Upper lobe of left lung (tissue), 6 donors: ENCODE data around the gene CBY3. TPM values are rescaled to one million over a fixed set of nuclear protein-coding genes. Genes with fewer than 3 reads are reported as not detected.
"Not testable (repeated sequence)": the region's sequence is repeated elsewhere in the genome, so short reads cannot be mapped to it uniquely, and the experiment has no call there.

Source experiments
- ATAC-seq, 2 donors: fragments of 200-7000 bp; cut with Tn5 transposase; one replicate each; pipeline ENCODE4 v1.9.1; 2022; ENCODE audit warnings: mild to moderate bottlenecking in 2 of 2, moderate library complexity in 2 of 2; ENCODE audit not compliant: low FRiP score in 2 of 2
- DNase-seq, 2 donors: peaks; one replicate each; pipeline ENCODE4 v3.0.0-alpha.2; 2019 to 2020
- H3K27ac ChIP-seq, 4 donors: fragments of 200-600 bp; sonication (generic); one replicate each; pipeline ENCODE4 v1.5.1; 2016 to 2019
- H3K27me3 ChIP-seq, 4 donors: fragments of 200-600 bp; sonication (generic); one replicate each; pipeline ENCODE4 v1.5.1; 2017 to 2019
- H3K36me3 ChIP-seq, 4 donors: fragments of 200-600 bp; sonication (generic); one replicate each; pipeline ENCODE4 v1.5.1; 2016 to 2019
- H3K4me1 ChIP-seq, 4 donors: fragments of 200-600 bp; sonication (generic); one replicate each; pipeline ENCODE4 v1.5.1; 2018 to 2019
- H3K4me3 ChIP-seq, 4 donors: fragments of 200-600 bp; sonication (generic); one replicate each; pipeline ENCODE4 v1.5.1; 2017 to 2019; ENCODE audit warnings: mild to moderate bottlenecking in 2 of 4, moderate library complexity in 1 of 4
- H3K9me3 ChIP-seq, 4 donors: fragments of 200-600 bp; sonication (generic); one replicate each; pipeline ENCODE4 v1.5.1; 2018 to 2019
- EP300 ChIP-seq, 4 donors: sonication (generic); formaldehyde crosslinking; IDR thresholded peaks; one replicate each; pipeline ENCODE4 v1.5.1; 2017; ENCODE audit warnings: antibody characterized with exemption in 4 of 4, control low read depth in 2 of 4
- POLR2A ChIP-seq, 4 donors: fragments of 450-650 bp; IDR thresholded peaks; one replicate each; pipeline ENCODE4 v1.5.1; 2016 to 2017; ENCODE audit warnings: antibody characterized with exemption in 4 of 4, mild to moderate bottlenecking in 2 of 4
- POLR2AphosphoS5 ChIP-seq, 2 donors: sonication (generic); formaldehyde crosslinking; IDR thresholded peaks; one replicate each; pipeline ENCODE4 v1.5.1; 2017; ENCODE audit warnings: antibody characterized with exemption in 2 of 2
- WGBS, 2 donors: methylation state at CpG; one replicate each; pipeline ENCODE4 v1.1.5; 2017 to 2018; 5-methylcytosine and 5-hydroxymethylcytosine counted together
- total RNA-seq, 6 donors: library from RNA; depleted of rRNA in 4 of 6; stranded (reverse); fragments of >200 nt in 4 of 6; gene quantifications; one replicate each; pipeline versions ENCODE4 v1.1.0 to v1.2.1, GENCODE V29; 2016 to 2021
- TF ChIP-seq, protein P1 (sequence below), 6 experiments: fragments of 450-650 bp in 4 of 6; fragments of 200-600 bp in 2 of 6; sonication (generic) in 2 of 6; IDR thresholded peaks; one replicate each; pipeline ENCODE4 v1.5.1; 2016 to 2019; ENCODE audit warnings: antibody characterized with exemption in 6 of 6
- donor health status: DM: no; HTN: no; CAD: no; lungs with moderate emphysema.
- donor health status: DM: no; HTN: yes; CAD: no; lungs with severe emphysema.

CBY3 gene
- total RNA-seq, 6 donors from 2014 or later: 1.7 to 2.1 (median 1.8) TPM; not detected in 3

DNA sequence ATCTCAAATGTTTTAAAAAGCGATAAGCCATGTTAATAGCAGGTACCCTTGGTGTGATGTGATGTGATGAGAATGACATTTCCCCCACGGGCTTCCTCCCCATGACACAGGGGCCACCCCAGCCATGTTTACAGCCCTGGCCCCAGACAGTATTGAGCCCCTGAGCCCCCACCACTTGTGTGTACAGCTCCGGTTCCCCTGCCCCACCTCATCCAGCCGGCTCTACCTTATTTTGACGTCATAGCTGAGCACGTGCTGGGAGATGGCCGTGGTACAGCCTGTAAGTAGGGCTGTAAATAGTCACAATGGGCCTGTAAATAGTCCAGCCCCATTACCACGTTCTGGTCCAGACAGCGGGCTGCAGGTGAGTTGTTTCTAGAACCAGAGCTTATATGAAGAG is 32.4 kb downstream of the CBY3 start:
- 86 to 89% methylated on average over 9 of the region's 9 CpGs for WGBS, 2 donors
- no peak for DNase-seq
- ATAC-seq: no peak
- H3K9me3 ChIP-seq: no peaks in the 10 kb centered on the region
- no peaks in the 10 kb centered on the region for H3K36me3 ChIP-seq
- H3K4me3 ChIP-seq: no peak overlapping the region
- no peak overlapping the region for H3K27ac ChIP-seq
- TF ChIP-seq, protein P1, sequence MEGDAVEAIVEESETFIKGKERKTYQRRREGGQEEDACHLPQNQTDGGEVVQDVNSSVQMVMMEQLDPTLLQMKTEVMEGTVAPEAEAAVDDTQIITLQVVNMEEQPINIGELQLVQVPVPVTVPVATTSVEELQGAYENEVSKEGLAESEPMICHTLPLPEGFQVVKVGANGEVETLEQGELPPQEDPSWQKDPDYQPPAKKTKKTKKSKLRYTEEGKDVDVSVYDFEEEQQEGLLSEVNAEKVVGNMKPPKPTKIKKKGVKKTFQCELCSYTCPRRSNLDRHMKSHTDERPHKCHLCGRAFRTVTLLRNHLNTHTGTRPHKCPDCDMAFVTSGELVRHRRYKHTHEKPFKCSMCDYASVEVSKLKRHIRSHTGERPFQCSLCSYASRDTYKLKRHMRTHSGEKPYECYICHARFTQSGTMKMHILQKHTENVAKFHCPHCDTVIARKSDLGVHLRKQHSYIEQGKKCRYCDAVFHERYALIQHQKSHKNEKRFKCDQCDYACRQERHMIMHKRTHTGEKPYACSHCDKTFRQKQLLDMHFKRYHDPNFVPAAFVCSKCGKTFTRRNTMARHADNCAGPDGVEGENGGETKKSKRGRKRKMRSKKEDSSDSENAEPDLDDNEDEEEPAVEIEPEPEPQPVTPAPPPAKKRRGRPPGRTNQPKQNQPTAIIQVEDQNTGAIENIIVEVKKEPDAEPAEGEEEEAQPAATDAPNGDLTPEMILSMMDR (IDR thresholded peaks at IDR 0.05): no peak
- TF ChIP-seq EP300 (IDR thresholded peaks at IDR 0.05): no peak
- no peak for TF ChIP-seq POLR2A (IDR thresholded peaks at IDR 0.05)
- TF ChIP-seq POLR2AphosphoS5 (IDR thresholded peaks at IDR 0.05): no peak
- H3K27me3 ChIP-seq: no peaks in the 10 kb centered on the region
- no peaks in the 10 kb centered on the region for H3K4me1 ChIP-seq

GRCh38 chr5:179644766-179645165 is 36.1 kb downstream of the CBY3 start:
- WGBS, 2 donors: 77 to 93% methylated on average over 4 of the region's 5 CpGs
- H3K4me1 ChIP-seq, H3K9me3 ChIP-seq, H3K27ac ChIP-seq, H3K27me3 ChIP-seq, H3K36me3 ChIP-seq, DNase-seq, H3K4me3 ChIP-seq: not testable (repeated sequence)
- peak in 1 of 2 donors; percentile 37 for ATAC-seq

DNA sequence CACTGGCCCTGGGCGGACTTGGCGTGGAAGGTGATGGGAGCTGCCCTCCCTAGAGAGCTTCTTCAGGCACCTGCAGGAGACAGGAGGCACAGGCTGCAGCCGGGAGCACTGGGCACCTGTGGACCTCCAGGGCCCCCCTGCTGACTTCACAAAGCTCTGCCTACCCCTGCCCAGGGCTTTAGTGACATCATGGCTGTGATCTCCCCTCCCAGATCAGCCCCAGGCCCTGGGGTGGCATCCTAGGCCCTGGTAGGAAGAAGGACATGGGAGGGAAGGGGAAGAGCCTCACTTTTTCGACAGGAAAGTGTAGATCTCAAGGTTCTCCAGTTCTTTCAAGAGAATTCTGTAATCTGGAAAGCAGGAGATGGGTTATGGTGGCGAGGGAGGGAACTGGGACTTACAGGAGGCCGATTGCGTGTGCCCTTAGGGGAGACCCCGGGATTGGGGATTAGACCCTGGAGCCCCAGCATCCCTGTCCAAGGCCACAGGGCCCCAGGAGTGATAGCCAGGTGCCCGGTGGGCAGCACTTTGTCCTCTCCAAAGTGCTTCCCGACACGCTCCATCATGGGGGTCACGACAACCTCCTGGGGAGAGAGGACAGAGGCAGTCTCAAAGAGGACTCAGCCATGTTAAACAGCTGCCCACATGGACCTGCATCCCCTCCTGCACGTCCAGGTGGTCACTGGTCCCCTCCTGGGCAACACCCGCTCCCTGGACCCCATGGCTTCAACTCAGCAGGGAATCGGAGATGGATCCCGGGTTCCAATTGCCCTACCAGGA is 37.5 kb downstream of the CBY3 start:
- ATAC-seq, H3K9me3 ChIP-seq, H3K4me1 ChIP-seq, DNase-seq, H3K4me3 ChIP-seq, H3K27me3 ChIP-seq, H3K27ac ChIP-seq, H3K36me3 ChIP-seq: not testable (repeated sequence)
- 83 to 87% methylated on average over 13 of the region's 16 CpGs for WGBS, 2 donors

DNA sequence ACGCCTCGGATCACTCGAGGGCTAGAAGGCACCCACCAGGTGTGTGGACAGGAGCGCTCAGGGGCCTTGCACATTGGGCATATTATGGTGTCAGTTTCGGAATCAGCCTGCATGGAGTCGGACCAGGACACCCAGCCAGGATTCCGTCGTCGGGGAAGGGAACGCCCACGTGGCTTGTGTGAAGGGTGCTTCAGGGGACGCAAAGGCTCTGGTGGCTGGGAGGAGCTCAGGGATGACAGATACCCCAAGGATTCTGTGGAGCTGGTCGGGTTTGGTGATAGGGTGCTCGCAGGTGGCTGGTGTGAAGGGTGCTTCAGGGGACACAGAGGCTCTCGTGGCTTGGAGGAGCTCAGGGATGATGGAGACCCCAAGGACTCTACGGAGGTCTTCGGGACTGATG is 38.2 kb downstream of the CBY3 start:
- not testable (repeated sequence) for H3K4me1 ChIP-seq, H3K36me3 ChIP-seq, H3K27me3 ChIP-seq, H3K9me3 ChIP-seq, DNase-seq, H3K27ac ChIP-seq, H3K4me3 ChIP-seq, ATAC-seq
- WGBS, 2 donors: 89 to 91% methylated on average over 12 to 17 of the region's 17 CpGs

DNA sequence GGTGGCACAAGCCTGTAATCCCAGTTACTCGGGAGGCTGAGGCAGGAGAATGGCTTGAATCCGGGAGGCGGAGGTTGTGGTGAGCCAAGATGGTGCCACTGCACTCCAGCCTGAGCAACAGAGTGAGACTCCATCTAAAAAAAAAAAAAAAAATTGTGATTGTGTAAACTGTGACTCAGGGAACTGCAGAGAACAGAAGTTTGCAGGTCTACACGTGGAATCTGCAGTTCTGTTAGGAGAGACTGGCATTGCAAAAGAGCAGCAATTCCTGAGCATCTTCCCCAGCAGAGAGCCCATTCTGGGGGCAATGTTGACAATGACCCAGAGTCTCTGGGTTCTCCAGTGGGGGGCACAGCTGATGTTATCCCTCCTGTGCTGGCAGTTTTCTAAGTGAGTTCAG is 39.1 kb downstream of the CBY3 start:
- not testable (repeated sequence) for H3K36me3 ChIP-seq, ATAC-seq, H3K4me3 ChIP-seq, H3K9me3 ChIP-seq, DNase-seq, H3K27ac ChIP-seq, H3K4me1 ChIP-seq, H3K27me3 ChIP-seq
- WGBS, 2 donors: no CpG with 5 or more reads among the region's 4 CpGs

DNA sequence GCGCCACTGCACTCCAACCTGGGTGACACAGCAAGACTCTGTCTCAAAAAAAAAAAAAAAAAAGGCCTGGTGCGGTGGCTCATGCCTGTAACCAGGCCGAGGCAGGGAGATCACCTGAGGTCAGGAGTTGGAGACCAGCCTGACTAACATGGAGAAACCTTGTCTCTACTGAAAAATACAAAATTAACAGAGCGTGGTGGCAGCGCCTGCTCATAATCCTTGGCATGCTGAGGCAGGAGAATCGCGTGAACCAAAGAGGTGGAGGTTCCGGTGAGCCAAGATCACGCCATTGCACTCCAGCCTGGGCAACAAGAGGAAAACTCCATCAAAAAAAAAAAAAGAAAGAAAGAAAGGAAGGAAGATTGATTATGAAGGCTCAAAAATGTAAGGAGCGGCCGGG is 41.5 kb downstream of the CBY3 start:
- DNase-seq, H3K4me1 ChIP-seq, ATAC-seq, H3K4me3 ChIP-seq, H3K27me3 ChIP-seq, H3K9me3 ChIP-seq, H3K36me3 ChIP-seq, H3K27ac ChIP-seq: not testable (repeated sequence)
- WGBS, 2 donors: 93 to 94% methylated on average over 7 to 11 of the region's 11 CpGs

- peak overlapping the region in 1 of 4 donors; percentile 35 for H3K4me3 ChIP-seq
- peak; percentile 96 to 99 for ATAC-seq
- not testable (repeated sequence) for DNase-seq, H3K27ac ChIP-seq, H3K36me3 ChIP-seq, H3K27me3 ChIP-seq, H3K4me1 ChIP-seq, H3K9me3 ChIP-seq
- WGBS, 2 donors: 0% methylated on average over 8 of the region's 49 CpGs; no CpG with 5 or more reads in 1 of the 2 donors
Observed at GRCh38 chr5:179634370-179635172, 46.3 kb downstream of the CBY3 start.

DNA sequence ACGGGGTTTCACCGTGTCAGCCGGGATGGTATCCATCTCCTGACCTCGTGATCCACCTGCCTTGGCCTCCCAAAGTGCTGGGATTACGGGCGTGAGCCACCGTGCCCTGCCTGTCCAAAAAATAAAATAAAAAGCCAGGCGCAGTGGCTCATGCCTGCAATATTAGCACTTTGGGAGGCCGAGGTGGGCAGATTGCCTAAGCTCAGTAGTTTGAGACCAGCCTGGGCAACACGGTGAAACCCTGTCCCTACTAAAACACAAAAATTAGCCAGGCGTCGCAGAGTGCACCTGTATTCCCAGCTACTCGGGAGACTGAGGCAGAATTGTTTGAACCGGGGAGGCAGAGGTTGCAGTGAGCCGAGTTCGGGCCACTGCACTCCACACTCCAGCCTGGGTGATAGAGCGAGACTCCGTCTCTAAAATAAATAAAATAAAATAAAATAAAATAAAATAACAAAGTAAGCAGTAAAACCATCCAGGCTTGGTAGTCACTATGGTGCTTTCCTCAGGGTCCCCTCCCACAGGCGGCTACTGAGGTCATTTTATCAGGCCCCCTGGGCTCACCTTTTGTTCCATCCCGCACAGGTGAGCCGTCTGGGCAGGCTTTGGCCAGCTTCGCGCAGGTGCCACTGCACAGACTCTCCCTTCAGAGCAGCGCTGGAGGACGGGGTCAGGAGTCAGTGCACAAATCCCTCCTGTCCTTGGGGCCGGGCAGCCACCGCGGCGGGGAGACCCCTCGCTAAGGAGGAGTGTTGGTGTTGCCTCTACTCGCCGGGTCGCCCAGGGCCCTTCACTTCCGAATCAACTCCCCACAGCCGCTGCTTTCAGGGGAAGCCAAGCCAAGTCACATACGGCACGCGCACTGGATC is 47.1 kb downstream of the CBY3 start:
- H3K9me3 ChIP-seq, H3K27me3 ChIP-seq, H3K36me3 ChIP-seq, H3K4me1 ChIP-seq, DNase-seq: not testable (repeated sequence)
- Histone ChIP-seq H3K4me3 (peak overlapping the region; percentile 12 to 47 (median 38)), H3K27ac (peak overlapping the region in 1 of 4 donors; percentile 4)
- peak in 1 of 2 donors; percentile 81 for ATAC-seq
- 61 to 69% methylated on average over 21 of the region's 38 CpGs for WGBS, 2 donors
